WTC11 (cell line): Measurements from ENCODE around the gene ANKRD66. TPM values are rescaled to one million over a fixed set of nuclear protein-coding genes. Genes with fewer than 3 reads are reported as not detected.
A peak's percentile ranks its signal among the peaks of the same experiment; 100 is the strongest.

Experiments used
- ATAC-seq: fragments of 200-7000 bp; cut with Tn5 transposase; 2 replicates; pipeline ENCODE4 v1.10.0; 2021; ENCODE audit warnings: mild to moderate bottlenecking, moderate library complexity
- CTCF ChIA-PET: fragments of 300-600 bp; sonication (Branson Sonifier 250); formaldehyde crosslinking; loops from one replicate; lab custom pipeline; 2021; ENCODE audit warnings: antibody characterized with exemption; lab: Charles Lee
- POLR2A ChIA-PET: fragments of 350-600 bp; sonication (Branson Sonifier 250); formaldehyde crosslinking; loops from one replicate; lab custom pipeline; 2021; ENCODE audit warnings: antibody characterized with exemption; lab: Charles Lee
- DNase-seq: peaks from one replicate; pipeline ENCODE4 v3.0.0; 2021; ENCODE audit warnings: low spot score
- H3K27ac Mint-ChIP-seq: 2 replicates; pipeline ENCODE4 v1.8.0; 2021; ENCODE audit warnings: mixed read lengths
- H3K27me3 Mint-ChIP-seq: 2 replicates; pipeline ENCODE4 v1.8.0; 2021; ENCODE audit warnings: low read depth, mild to moderate bottlenecking, moderate library complexity, mixed read lengths
- H3K36me3 Mint-ChIP-seq: 2 replicates; pipeline ENCODE4 v1.8.0; 2021; ENCODE audit warnings: mixed read lengths
- H3K4me1 Mint-ChIP-seq: 2 replicates; pipeline ENCODE4 v1.8.0; 2022; ENCODE audit warnings: mixed read lengths
- H3K4me3 Mint-ChIP-seq: 2 replicates; pipeline ENCODE4 v1.8.0; 2021; ENCODE audit warnings: mild to moderate bottlenecking, moderate library complexity, mixed read lengths
- H3K9me3 Mint-ChIP-seq: 2 replicates; pipeline ENCODE4 v1.8.0; 2021; ENCODE audit warnings: mixed read lengths
- ATF1 ChIP-seq: sonication (generic); formaldehyde crosslinking; IDR thresholded peaks from 2 replicates; pipeline ENCODE4 v1.8.1; 2023; ENCODE audit warnings: mild to moderate bottlenecking, moderate library complexity, missing genetic modification reagents
- CBFB ChIP-seq: sonication (generic); formaldehyde crosslinking; IDR thresholded peaks from 2 replicates; pipeline ENCODE4 v1.8.1; 2022; ENCODE audit warnings: mild to moderate bottlenecking, low read depth, missing genetic modification reagents
- EMX1 ChIP-seq: fragments of 250-450 bp; sonication (Bioruptor Pico); IDR thresholded peaks from 2 replicates; pipeline ENCODE4 v1.8.0; 2021; ENCODE audit warnings: mild to moderate bottlenecking
- FOXP1 ChIP-seq: sonication (generic); formaldehyde crosslinking; IDR thresholded peaks from 2 replicates; pipeline ENCODE4 v1.8.0; 2022; ENCODE audit warnings: missing genetic modification reagents, mild to moderate bottlenecking, moderate library complexity, borderline replicate concordance
- GTF2I ChIP-seq: fragments of 250-450 bp; sonication (Bioruptor Pico); conservative IDR thresholded peaks from 2 replicates; pipeline ENCODE4 v1.4.0; 2021; ENCODE audit warnings: mild to moderate bottlenecking
- HMGA2 ChIP-seq: fragments of 250-450 bp; sonication (Bioruptor Pico); IDR thresholded peaks from 2 replicates; pipeline ENCODE4 v1.4.0; 2021; ENCODE audit warnings: mild to moderate bottlenecking, moderate library complexity
- JUN ChIP-seq: sonication (generic); formaldehyde crosslinking; IDR thresholded peaks from 2 replicates; pipeline ENCODE4 v1.8.0; 2023; ENCODE audit warnings: mild to moderate bottlenecking, missing genetic modification reagents
- MYBL2 ChIP-seq: sonication (generic); formaldehyde crosslinking; IDR thresholded peaks from 2 replicates; pipeline ENCODE4 v1.8.1; 2023; ENCODE audit warnings: mild to moderate bottlenecking, moderate library complexity, missing genetic modification reagents
- RORB ChIP-seq: fragments of 250-450 bp; sonication (Bioruptor Pico); IDR thresholded peaks from 2 replicates; pipeline ENCODE4 v1.9.0; 2021; ENCODE audit warnings: mild to moderate bottlenecking
- ZNF121 ChIP-seq: sonication (generic); formaldehyde crosslinking; IDR thresholded peaks from 2 replicates; pipeline ENCODE4 v1.8.0; 2023; ENCODE audit warnings: missing genetic modification reagents
- ZNF232 ChIP-seq: sonication (generic); formaldehyde crosslinking; IDR thresholded peaks from 2 replicates; pipeline ENCODE4 v1.8.0; 2022; ENCODE audit warnings: mild to moderate bottlenecking, missing genetic modification reagents
- total RNA-seq: library from RNA; stranded (reverse); gene quantifications from 3 replicates; pipeline ENCODE4 v1.2.3, GENCODE V29; 2021
- TF ChIP-seq, protein P1 (sequence below): sonication (generic); formaldehyde crosslinking; IDR thresholded peaks from 2 replicates; pipeline ENCODE4 v1.8.1; 2022; ENCODE audit warnings: mild to moderate bottlenecking, missing genetic modification reagents, moderate library complexity, borderline replicate concordance
- TF ChIP-seq, protein P2 (sequence below): sonication (generic); formaldehyde crosslinking; IDR thresholded peaks from 2 replicates; pipeline ENCODE4 v1.8.1; 2023; ENCODE audit warnings: mild to moderate bottlenecking, missing genetic modification reagents, moderate library complexity
- TF ChIP-seq, protein P3 (sequence below): fragments of 200-600 bp; IDR thresholded peaks from 2 replicates; pipeline ENCODE4 v1.8.0; 2022; ENCODE audit warnings: antibody characterized with exemption
- TF ChIP-seq, protein P4 (sequence below): sonication (generic); formaldehyde crosslinking; IDR thresholded peaks from 2 replicates; pipeline ENCODE4 v1.8.1; 2023; ENCODE audit warnings: mild to moderate bottlenecking, missing genetic modification reagents, moderate library complexity
- TF ChIP-seq, protein P5 (sequence below): sonication (generic); formaldehyde crosslinking; IDR thresholded peaks from 2 replicates; pipeline ENCODE4 v1.8.0; 2023; ENCODE audit warnings: mild to moderate bottlenecking, missing genetic modification reagents
- TF ChIP-seq, protein P6 (sequence below): sonication (generic); formaldehyde crosslinking; IDR thresholded peaks from 2 replicates; pipeline ENCODE4 v1.8.0; 2022; ENCODE audit warnings: missing genetic modification reagents
- TF ChIP-seq, protein P7 (sequence below): sonication (generic); formaldehyde crosslinking; IDR thresholded peaks from 2 replicates; pipeline ENCODE4 v1.8.1; 2022; ENCODE audit warnings: low read depth, missing genetic modification reagents, borderline replicate concordance
- TF ChIP-seq, protein P8 (sequence below): fragments of 250-450 bp; sonication (Bioruptor Pico); IDR thresholded peaks from 2 replicates; pipeline ENCODE4 v1.9.0; 2021; ENCODE audit warnings: mild to moderate bottlenecking

ANKRD66 gene
- total RNA-seq, 1 experiment from 2014 or later, result not detected

DNA sequence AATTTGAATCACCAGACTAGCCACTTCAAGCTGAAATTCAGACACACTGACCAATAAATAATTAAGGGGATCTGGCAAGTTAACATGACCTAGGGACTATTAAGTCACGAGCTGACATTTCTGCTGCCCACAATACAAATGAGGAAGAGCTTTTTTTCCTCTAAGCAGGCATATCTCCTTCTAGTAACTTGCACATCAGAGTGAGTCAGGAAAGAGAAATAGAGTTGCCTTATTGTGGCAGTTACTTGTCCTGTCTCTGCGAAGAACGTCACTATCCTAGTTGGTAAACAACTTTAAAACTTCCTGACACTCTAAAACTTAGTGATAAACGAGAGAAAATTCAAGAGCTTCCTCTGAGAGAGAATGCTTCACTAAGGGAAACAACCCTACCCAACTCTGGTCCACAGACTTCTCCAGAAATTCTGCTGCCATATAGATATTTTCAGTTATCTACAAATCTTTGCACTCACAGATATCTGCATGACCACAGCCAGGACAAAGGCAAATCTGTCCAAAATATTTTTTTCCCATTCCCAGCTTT lies 15.7 kb upstream of the ANKRD66 start:
- POLR2A ChIA-PET, result no interaction called here
- Mint-ChIP-seq H3K27ac (no peak overlapping the region), H3K4me3 (no peak overlapping the region), H3K4me1 (peaks cover 16% of the 10 kb centered on the region), H3K36me3 (no peaks in the 10 kb centered on the region), H3K9me3 (no peaks in the 10 kb centered on the region), H3K27me3 (peaks cover 25% of the 10 kb centered on the region)
- DNase-seq (no peak), ATAC-seq (no peak)
- CTCF ChIA-PET, result interaction anchor here (2.8 kb wide), 1 partner anchor 75 kb away, joined by 9 read pairs; no protein-coding TSS in a partner anchor
- TF ChIP-seq CBFB (CRISPR knock-in tag) (no peak), ZNF232 (CRISPR knock-in tag) (no peak), ATF1 (CRISPR knock-in tag) (no peak), MYBL2 (CRISPR knock-in tag) (no peak), EMX1 (CRISPR knock-in tag) (no peak), RORB (CRISPR knock-in tag) (no peak), FOXP1 (CRISPR knock-in tag) (no peak), HMGA2 (CRISPR knock-in tag) (no peak), JUN (CRISPR knock-in tag) (no peak)
- TF ChIP-seq, protein P1, sequence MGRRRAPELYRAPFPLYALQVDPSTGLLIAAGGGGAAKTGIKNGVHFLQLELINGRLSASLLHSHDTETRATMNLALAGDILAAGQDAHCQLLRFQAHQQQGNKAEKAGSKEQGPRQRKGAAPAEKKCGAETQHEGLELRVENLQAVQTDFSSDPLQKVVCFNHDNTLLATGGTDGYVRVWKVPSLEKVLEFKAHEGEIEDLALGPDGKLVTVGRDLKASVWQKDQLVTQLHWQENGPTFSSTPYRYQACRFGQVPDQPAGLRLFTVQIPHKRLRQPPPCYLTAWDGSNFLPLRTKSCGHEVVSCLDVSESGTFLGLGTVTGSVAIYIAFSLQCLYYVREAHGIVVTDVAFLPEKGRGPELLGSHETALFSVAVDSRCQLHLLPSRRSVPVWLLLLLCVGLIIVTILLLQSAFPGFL, result no peak
- TF ChIP-seq, protein P2, sequence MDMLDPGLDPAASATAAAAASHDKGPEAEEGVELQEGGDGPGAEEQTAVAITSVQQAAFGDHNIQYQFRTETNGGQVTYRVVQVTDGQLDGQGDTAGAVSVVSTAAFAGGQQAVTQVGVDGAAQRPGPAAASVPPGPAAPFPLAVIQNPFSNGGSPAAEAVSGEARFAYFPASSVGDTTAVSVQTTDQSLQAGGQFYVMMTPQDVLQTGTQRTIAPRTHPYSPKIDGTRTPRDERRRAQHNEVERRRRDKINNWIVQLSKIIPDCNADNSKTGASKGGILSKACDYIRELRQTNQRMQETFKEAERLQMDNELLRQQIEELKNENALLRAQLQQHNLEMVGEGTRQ (CRISPR knock-in tag), result no peak
- TF ChIP-seq, protein P3, sequence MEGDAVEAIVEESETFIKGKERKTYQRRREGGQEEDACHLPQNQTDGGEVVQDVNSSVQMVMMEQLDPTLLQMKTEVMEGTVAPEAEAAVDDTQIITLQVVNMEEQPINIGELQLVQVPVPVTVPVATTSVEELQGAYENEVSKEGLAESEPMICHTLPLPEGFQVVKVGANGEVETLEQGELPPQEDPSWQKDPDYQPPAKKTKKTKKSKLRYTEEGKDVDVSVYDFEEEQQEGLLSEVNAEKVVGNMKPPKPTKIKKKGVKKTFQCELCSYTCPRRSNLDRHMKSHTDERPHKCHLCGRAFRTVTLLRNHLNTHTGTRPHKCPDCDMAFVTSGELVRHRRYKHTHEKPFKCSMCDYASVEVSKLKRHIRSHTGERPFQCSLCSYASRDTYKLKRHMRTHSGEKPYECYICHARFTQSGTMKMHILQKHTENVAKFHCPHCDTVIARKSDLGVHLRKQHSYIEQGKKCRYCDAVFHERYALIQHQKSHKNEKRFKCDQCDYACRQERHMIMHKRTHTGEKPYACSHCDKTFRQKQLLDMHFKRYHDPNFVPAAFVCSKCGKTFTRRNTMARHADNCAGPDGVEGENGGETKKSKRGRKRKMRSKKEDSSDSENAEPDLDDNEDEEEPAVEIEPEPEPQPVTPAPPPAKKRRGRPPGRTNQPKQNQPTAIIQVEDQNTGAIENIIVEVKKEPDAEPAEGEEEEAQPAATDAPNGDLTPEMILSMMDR, result no peak
- TF ChIP-seq, protein P4, sequence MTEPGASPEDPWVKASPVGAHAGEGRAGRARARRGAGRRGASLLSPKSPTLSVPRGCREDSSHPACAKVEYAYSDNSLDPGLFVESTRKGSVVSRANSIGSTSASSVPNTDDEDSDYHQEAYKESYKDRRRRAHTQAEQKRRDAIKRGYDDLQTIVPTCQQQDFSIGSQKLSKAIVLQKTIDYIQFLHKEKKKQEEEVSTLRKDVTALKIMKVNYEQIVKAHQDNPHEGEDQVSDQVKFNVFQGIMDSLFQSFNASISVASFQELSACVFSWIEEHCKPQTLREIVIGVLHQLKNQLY (CRISPR knock-in tag), result no peak
- TF ChIP-seq, protein P5, sequence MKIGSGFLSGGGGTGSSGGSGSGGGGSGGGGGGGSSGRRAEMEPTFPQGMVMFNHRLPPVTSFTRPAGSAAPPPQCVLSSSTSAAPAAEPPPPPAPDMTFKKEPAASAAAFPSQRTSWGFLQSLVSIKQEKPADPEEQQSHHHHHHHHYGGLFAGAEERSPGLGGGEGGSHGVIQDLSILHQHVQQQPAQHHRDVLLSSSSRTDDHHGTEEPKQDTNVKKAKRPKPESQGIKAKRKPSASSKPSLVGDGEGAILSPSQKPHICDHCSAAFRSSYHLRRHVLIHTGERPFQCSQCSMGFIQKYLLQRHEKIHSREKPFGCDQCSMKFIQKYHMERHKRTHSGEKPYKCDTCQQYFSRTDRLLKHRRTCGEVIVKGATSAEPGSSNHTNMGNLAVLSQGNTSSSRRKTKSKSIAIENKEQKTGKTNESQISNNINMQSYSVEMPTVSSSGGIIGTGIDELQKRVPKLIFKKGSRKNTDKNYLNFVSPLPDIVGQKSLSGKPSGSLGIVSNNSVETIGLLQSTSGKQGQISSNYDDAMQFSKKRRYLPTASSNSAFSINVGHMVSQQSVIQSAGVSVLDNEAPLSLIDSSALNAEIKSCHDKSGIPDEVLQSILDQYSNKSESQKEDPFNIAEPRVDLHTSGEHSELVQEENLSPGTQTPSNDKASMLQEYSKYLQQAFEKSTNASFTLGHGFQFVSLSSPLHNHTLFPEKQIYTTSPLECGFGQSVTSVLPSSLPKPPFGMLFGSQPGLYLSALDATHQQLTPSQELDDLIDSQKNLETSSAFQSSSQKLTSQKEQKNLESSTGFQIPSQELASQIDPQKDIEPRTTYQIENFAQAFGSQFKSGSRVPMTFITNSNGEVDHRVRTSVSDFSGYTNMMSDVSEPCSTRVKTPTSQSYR (CRISPR knock-in tag), result no peak

DNA sequence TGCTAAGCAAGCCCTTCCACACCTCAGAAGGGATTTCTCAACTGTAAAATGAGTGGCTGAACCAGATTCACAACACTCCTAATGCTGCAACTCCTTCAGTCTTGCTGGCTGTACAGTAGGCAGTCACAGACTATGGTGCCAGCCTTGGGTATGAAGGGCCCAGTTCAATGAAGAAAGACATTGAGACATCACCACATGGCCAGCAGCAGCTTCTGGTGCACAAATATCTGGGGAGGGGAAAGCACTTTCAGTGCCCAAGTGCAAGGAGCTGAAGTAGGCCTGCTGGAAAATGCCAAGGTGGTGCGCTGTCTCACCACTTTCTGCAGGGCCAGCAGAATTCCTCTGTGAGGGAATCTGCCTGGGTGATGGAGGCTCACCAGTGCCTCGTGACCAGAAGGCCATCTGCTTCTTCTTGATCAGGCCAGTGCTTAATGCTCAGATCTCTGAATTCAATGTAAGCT lies 13.4 kb upstream of the ANKRD66 start:
- no peak for ATAC-seq
- Mint-ChIP-seq H3K9me3 (no peaks in the 10 kb centered on the region), H3K27ac (no peak overlapping the region), H3K36me3 (no peaks in the 10 kb centered on the region), H3K4me3 (peak overlapping the region; percentile 92; the same call in 1 of the 2 replicates), H3K27me3 (peaks cover 42% of the 10 kb centered on the region), H3K4me1 (peaks cover 25% of the 10 kb centered on the region)
- no peak for DNase-seq
- ChIA-PET CTCF (interaction anchor here (0.7 to 3.4 kb wide), 10 partner anchors 14 to 517 kb away, joined by 3 to 19 read pairs (median 4); partner anchors contain the start of gene ANKRD66), POLR2A (interaction anchor here (0.6 kb wide), 1 partner anchor 17 kb away, joined by 3 read pairs; no protein-coding TSS in a partner anchor)
- TF ChIP-seq, protein P6, sequence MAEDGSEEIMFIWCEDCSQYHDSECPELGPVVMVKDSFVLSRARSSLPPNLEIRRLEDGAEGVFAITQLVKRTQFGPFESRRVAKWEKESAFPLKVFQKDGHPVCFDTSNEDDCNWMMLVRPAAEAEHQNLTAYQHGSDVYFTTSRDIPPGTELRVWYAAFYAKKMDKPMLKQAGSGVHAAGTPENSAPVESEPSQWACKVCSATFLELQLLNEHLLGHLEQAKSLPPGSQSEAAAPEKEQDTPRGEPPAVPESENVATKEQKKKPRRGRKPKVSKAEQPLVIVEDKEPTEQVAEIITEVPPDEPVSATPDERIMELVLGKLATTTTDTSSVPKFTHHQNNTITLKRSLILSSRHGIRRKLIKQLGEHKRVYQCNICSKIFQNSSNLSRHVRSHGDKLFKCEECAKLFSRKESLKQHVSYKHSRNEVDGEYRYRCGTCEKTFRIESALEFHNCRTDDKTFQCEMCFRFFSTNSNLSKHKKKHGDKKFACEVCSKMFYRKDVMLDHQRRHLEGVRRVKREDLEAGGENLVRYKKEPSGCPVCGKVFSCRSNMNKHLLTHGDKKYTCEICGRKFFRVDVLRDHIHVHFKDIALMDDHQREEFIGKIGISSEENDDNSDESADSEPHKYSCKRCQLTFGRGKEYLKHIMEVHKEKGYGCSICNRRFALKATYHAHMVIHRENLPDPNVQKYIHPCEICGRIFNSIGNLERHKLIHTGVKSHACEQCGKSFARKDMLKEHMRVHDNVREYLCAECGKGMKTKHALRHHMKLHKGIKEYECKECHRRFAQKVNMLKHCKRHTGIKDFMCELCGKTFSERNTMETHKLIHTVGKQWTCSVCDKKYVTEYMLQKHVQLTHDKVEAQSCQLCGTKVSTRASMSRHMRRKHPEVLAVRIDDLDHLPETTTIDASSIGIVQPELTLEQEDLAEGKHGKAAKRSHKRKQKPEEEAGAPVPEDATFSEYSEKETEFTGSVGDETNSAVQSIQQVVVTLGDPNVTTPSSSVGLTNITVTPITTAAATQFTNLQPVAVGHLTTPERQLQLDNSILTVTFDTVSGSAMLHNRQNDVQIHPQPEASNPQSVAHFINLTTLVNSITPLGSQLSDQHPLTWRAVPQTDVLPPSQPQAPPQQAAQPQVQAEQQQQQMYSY (CRISPR knock-in tag), result no peak
- TF ChIP-seq, protein P7, sequence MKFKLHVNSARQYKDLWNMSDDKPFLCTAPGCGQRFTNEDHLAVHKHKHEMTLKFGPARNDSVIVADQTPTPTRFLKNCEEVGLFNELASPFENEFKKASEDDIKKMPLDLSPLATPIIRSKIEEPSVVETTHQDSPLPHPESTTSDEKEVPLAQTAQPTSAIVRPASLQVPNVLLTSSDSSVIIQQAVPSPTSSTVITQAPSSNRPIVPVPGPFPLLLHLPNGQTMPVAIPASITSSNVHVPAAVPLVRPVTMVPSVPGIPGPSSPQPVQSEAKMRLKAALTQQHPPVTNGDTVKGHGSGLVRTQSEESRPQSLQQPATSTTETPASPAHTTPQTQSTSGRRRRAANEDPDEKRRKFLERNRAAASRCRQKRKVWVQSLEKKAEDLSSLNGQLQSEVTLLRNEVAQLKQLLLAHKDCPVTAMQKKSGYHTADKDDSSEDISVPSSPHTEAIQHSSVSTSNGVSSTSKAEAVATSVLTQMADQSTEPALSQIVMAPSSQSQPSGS (CRISPR knock-in tag), result no peak
- no peak for TF ChIP-seq ZNF121 (CRISPR knock-in tag)
- TF ChIP-seq GTF2I (CRISPR knock-in tag), result no peak
- TF ChIP-seq, protein P8, sequence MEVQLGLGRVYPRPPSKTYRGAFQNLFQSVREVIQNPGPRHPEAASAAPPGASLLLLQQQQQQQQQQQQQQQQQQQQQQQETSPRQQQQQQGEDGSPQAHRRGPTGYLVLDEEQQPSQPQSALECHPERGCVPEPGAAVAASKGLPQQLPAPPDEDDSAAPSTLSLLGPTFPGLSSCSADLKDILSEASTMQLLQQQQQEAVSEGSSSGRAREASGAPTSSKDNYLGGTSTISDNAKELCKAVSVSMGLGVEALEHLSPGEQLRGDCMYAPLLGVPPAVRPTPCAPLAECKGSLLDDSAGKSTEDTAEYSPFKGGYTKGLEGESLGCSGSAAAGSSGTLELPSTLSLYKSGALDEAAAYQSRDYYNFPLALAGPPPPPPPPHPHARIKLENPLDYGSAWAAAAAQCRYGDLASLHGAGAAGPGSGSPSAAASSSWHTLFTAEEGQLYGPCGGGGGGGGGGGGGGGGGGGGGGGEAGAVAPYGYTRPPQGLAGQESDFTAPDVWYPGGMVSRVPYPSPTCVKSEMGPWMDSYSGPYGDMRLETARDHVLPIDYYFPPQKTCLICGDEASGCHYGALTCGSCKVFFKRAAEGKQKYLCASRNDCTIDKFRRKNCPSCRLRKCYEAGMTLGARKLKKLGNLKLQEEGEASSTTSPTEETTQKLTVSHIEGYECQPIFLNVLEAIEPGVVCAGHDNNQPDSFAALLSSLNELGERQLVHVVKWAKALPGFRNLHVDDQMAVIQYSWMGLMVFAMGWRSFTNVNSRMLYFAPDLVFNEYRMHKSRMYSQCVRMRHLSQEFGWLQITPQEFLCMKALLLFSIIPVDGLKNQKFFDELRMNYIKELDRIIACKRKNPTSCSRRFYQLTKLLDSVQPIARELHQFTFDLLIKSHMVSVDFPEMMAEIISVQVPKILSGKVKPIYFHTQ (CRISPR knock-in tag), result no peak
- no peak for TF ChIP-seq MYBL2 (CRISPR knock-in tag)
